Measurements from ENCODE around the gene TBX15.

DNA sequence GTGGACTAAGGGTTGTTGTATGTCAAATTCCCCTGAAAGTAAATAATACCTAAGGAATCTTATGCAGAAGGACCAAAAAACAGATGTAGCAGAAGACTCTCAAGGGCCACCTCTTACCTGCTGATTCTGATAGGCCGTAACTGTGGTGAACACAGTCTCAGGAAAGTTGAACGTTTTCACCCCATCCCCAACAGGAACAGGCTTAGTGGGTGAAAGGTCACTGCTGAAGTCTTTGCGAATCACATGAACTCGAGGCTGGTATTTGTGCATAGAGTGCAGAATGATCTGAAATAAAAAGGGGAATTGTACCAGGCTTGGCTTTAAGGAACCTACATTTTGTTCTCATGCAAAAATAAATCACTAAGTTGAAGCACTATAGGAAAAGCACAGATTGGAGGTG, 64.8 kb downstream of the TBX15 start:
- TF ChIP-seq ZNF274 (IDR thresholded peaks at IDR 0.05; ENCODE audit: low read depth, low read length) (no peak), YY1 (IDR thresholded peaks at IDR 0.05; ENCODE audit: insufficient read depth, insufficient read length) (no peak)

All from NT2/D1 (cell line).